Renal pelvis (tissue), 4 donors: ENCODE results near the gene CWC15. TPM values are rescaled to one million over a fixed set of nuclear protein-coding genes. Genes with fewer than 3 reads are reported as not detected.
"Not testable (repeated sequence)": the region's sequence is repeated elsewhere in the genome, so short reads cannot be mapped to it uniquely, and the experiment has no call there.

Experiments
- DNase-seq: peaks from one replicate; pipeline ENCODE4 v3.0.0-alpha.2; 2013
- polyA plus RNA-seq, 3 donors: library from polyadenylated mRNA; unstranded; fragments of 120-200 nt; gene quantifications; one replicate each; pipeline ENCODE4 v1.2.1, GENCODE V29; 2013; ENCODE audit not compliant: insufficient read length in 3 of 3

CWC15 gene
- polyA plus RNA-seq, 3 donors, result 100 to 112 (median 112) TPM

DNA sequence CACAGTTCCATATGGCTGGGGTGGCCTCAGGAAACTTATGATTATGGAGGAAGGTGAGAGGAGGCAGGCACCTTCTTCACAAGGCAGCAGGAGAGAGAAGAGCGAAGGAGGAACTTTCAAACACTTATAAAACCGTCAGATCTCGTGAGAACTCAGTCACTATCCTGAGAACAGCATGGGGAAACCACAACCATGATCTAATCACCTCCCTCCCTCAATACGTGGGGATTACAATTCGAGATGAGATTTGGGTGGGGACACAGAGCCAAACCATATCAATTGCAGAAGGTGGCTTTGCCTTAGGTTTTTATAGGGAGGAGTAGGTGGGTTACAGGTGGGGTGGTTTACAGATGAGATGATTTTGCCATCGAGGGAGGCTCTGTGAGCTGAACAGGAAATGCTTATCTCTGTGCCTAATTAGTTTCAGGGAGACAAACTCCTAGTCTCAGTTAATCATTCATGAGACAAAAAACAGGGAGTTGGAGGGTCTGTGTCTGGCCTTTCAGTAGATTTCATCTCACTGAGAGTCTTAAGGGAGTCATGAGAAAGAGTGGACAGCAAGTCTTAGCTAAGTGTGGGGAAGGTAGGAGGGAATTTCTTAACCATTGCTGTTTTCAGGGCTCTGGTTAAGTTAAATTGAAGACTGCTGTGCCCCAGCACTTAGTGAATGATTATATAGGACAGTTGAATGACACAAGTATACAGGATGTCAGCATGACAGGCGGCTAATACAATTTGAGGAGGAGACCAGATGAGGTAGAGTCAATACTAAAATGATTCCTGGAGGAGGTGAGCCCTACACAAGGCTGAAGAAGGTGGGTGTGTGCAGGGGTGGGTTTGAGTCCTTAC lies 47.7 kb downstream of the CWC15 start:
- DNase-seq, result no peak

- no peak for DNase-seq
These were observed 48.7 kb downstream of the CWC15 start for GRCh38 chr11:94924612-94925011.

DNA sequence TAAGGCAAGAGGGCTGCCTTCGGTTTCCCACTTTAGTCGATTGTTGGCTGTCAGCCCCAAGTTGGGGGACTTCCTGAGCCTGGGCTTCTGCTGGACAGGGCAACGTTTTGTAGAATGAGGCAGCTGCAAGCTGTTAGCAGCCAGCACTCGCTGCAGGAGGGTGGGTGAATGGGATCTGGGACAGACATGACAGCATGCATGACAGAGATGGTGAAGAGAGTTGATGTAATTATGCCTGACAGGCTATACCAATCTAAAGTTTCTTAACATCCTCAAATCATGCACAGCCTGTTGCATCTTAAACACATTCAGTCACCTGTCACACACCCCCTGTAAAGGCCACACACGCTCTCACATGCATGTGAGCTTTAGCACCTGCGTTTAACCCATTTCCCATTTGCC lies 49.2 kb downstream of the CWC15 start:
- DNase-seq, result no peak

- DNase-seq, result no peak
These were observed 50.4 kb downstream of the CWC15 start for GRCh38 chr11:94923004-94923334.

- DNase-seq, result no peak
These were observed 50.9 kb downstream of the CWC15 start for GRCh38 chr11:94922321-94923003.

DNA sequence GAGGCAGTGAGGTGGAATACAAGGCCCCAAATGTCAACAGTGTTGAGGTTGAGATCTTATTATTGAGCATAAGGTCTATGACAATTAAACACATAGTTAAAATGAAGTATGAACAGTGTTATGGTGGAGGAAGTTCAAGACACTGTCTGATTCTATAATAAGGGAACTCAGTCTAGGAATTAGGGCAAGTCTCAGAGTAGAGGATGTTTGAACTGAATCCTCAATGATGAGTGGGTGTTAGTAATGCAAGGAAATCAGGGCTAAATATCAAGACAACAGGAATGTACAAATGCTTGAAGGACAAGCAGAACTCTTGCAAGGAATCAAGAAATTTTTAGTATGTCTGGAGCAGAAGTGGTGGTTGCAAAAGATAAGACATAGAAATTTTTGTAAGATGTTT lies 53.0 kb downstream of the CWC15 start:
- DNase-seq, result no peak

GRCh38 chr11:94913718-94914394 lies 59.5 kb downstream of the CWC15 start:
- not testable (repeated sequence) for DNase-seq

DNA sequence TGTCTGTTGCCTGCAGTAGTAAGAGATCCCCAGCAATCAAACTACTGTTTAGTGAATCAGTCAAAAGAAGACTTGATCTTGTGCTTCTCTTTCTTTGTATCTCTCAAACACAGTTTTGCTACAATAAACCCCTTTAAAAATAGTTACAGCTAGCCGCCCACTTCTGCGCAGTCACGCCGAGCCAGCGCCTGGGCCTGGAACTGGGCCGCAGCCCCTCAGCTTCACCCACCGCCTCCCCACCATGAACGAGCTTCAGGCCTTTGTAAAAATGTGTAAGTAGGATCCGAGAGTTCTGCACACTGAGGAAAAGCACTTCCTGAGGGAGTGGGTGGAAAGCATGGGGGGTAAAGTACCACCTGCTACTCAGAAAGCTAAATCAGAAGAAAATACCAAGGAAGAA lies 60.5 kb downstream of the CWC15 start:
- no peak for DNase-seq

Other genes with a start within 250 kb of the CWC15 start
- 10 to 100 TPM; 39.9 to 47.8 (median 45.4) TPM for gene AMOTL1, start 205.2 kb downstream of the CWC15 start, polyA plus RNA-seq
- gene KDM4D, start 153 bp upstream of the CWC15 start, polyA plus RNA-seq, result 1 to 10 TPM; 2.1 to 2.5 (median 2.1) TPM
- under 1 TPM; 0.07 to 0.39 (median 0.37) TPM for gene KDM4E, start 51.7 kb upstream of the CWC15 start, polyA plus RNA-seq
- gene KDM4F, start 75.9 kb upstream of the CWC15 start, polyA plus RNA-seq, result not detected
- gene SRSF8, start 93.4 kb upstream of the CWC15 start, polyA plus RNA-seq, result 10 to 100 TPM; 55.3 to 64.3 (median 56.3) TPM
- 10 to 100 TPM; 18.6 to 21.6 (median 19.3) TPM for gene ENDOD1, start 116.3 kb upstream of the CWC15 start, polyA plus RNA-seq